Activated B cell treated with CpG ODN at 0.5 μM for 24 hours (primary cell): ENCODE measurements around the gene LRRC4C. TPM values are rescaled to one million over a fixed set of nuclear protein-coding genes. Genes with fewer than 3 reads are reported as not detected.

Experiments
- ATAC-seq: fragments of 200-7000 bp; cut with Tn5 transposase; one replicate; pipeline ENCODE4 v1.10.0; 2021; ENCODE audit warnings: low read depth, mild to moderate bottlenecking, moderate library complexity
- CTCF ChIA-PET: fragments of 350-600 bp; sonication (Branson Sonifier 250); formaldehyde crosslinking; loops from one replicate; lab custom pipeline; 2021; ENCODE audit warnings: antibody characterized with exemption; lab: Charles Lee
- POLR2A ChIA-PET: fragments of 350-600 bp; sonication (Branson Sonifier 250); formaldehyde crosslinking; loops from one replicate; lab custom pipeline; 2021; ENCODE audit warnings: antibody characterized with exemption; lab: Charles Lee
- DNase-seq: peaks from one replicate; pipeline ENCODE4 v3.0.0; 2022
- H3K27ac Mint-ChIP-seq: one replicate; pipeline ENCODE4 v1.8.0; 2020; ENCODE audit warnings: mixed read lengths
- H3K27me3 Mint-ChIP-seq: one replicate; pipeline ENCODE4 v1.8.0; 2021; ENCODE audit warnings: mixed read lengths
- H3K36me3 Mint-ChIP-seq: one replicate; pipeline ENCODE4 v1.8.0; 2021; ENCODE audit warnings: low read depth, mixed read lengths
- H3K4me1 Mint-ChIP-seq: one replicate; pipeline ENCODE4 v1.8.0; 2021; ENCODE audit warnings: mixed read lengths
- H3K4me3 Mint-ChIP-seq: one replicate; pipeline ENCODE4 v1.8.0; 2020; ENCODE audit warnings: mild to moderate bottlenecking, mixed read lengths
- H3K9me3 Mint-ChIP-seq: one replicate; pipeline ENCODE4 v1.8.0; 2020; ENCODE audit warnings: mixed read lengths
- CTCF ChIP-seq: fragments of 200-600 bp; IDR thresholded peaks from one replicate; pipeline ENCODE4 v1.8.0; 2022; ENCODE audit warnings: antibody characterized with exemption, mild to moderate bottlenecking
- intact Hi-C: fragments of 100-400 bp; cut with micrococcal nuclease; formaldehyde crosslinking; loops from one replicate; pipeline ENCODE4 v1.15.1; 2024
- total RNA-seq: library from RNA; stranded (reverse); gene quantifications from 2 replicates; pipeline ENCODE4 v1.2.3, GENCODE V29; 2022

The LRRC4C gene
- total RNA-seq, 1 donor from 2014 or later, result not detected

GRCh38 chr11:41225856-41226633 lies 233.4 kb downstream of the LRRC4C start:
- DNase-seq (no peak), ATAC-seq (no peak)
- POLR2A ChIA-PET, result no interaction called here
- no peak for TF ChIP-seq CTCF
- H3K4me3 Mint-ChIP-seq, result no peak overlapping the region
- CTCF ChIA-PET, result no interaction called here
- H3K9me3 Mint-ChIP-seq, result peaks cover 11% of the 10 kb centered on the region
- intact Hi-C loops, result no loop called here
- no peaks in the 10 kb centered on the region for H3K4me1 Mint-ChIP-seq
- no peaks in the 10 kb centered on the region for H3K27me3 Mint-ChIP-seq
- H3K36me3 Mint-ChIP-seq, result no peaks in the 10 kb centered on the region
- no peak overlapping the region for H3K27ac Mint-ChIP-seq

GRCh38 chr11:41222236-41222635 lies 237.2 kb downstream of the LRRC4C start:
- H3K27ac Mint-ChIP-seq, result no peak overlapping the region
- H3K4me3 Mint-ChIP-seq, result no peak overlapping the region
- DNase-seq, result no peak
- no peak for ATAC-seq
- ChIA-PET POLR2A (no interaction called here), CTCF (no interaction called here)
- intact Hi-C loops, result no loop called here
- H3K4me1 Mint-ChIP-seq, result no peaks in the 10 kb centered on the region
- H3K27me3 Mint-ChIP-seq, result no peaks in the 10 kb centered on the region
- no peak for TF ChIP-seq CTCF
- peaks cover 7% of the 10 kb centered on the region for H3K9me3 Mint-ChIP-seq
- no peaks in the 10 kb centered on the region for H3K36me3 Mint-ChIP-seq

- CTCF ChIA-PET, result no interaction called here
- no peaks in the 10 kb centered on the region for H3K27me3 Mint-ChIP-seq
- no peak overlapping the region for H3K4me3 Mint-ChIP-seq
- peaks cover 3% of the 10 kb centered on the region for H3K9me3 Mint-ChIP-seq
- POLR2A ChIA-PET, result no interaction called here
- no peak for DNase-seq
- no peak for ATAC-seq
- H3K36me3 Mint-ChIP-seq, result no peaks in the 10 kb centered on the region
- no peaks in the 10 kb centered on the region for H3K4me1 Mint-ChIP-seq
- intact Hi-C loops, result no loop called here
- H3K27ac Mint-ChIP-seq, result no peak overlapping the region
- TF ChIP-seq CTCF, result no peak
Measured at GRCh38 chr11:41206388-41206787, 253.1 kb downstream of the LRRC4C start.

GRCh38 chr11:41201156-41201555 lies 258.3 kb downstream of the LRRC4C start:
- TF ChIP-seq CTCF, result no peak
- no peaks in the 10 kb centered on the region for H3K36me3 Mint-ChIP-seq
- intact Hi-C loops, result no loop called here
- DNase-seq (no peak), ATAC-seq (no peak)
- H3K4me3 Mint-ChIP-seq, result no peak overlapping the region
- H3K9me3 Mint-ChIP-seq, result no peaks in the 10 kb centered on the region
- no peak overlapping the region for H3K27ac Mint-ChIP-seq
- POLR2A ChIA-PET, result no interaction called here
- CTCF ChIA-PET, result no interaction called here
- no peaks in the 10 kb centered on the region for H3K4me1 Mint-ChIP-seq
- no peaks in the 10 kb centered on the region for H3K27me3 Mint-ChIP-seq

GRCh38 chr11:41190437-41191082 lies 268.9 kb downstream of the LRRC4C start:
- Mint-ChIP-seq H3K9me3 (peaks cover 13% of the 10 kb centered on the region), H3K27me3 (no peaks in the 10 kb centered on the region), H3K4me1 (no peaks in the 10 kb centered on the region), H3K36me3 (no peaks in the 10 kb centered on the region), H3K27ac (no peak overlapping the region), H3K4me3 (no peak overlapping the region)
- no peak for DNase-seq
- no peak for TF ChIP-seq CTCF
- no peak for ATAC-seq
- intact Hi-C loops, result no loop called here
- ChIA-PET CTCF (no interaction called here), POLR2A (no interaction called here)
